NCI-H774 (cell line): ENCODE results near the gene KRT17.
"Not testable (repeated sequence)": the region's sequence is repeated elsewhere in the genome, so short reads cannot be mapped to it uniquely, and the experiment has no call there.

Source experiments
- DNase-seq: peaks from one replicate; lab custom pipeline; 2025; lab: John Stamatoyannopoulos, UW

Gene KRT17

DNA sequence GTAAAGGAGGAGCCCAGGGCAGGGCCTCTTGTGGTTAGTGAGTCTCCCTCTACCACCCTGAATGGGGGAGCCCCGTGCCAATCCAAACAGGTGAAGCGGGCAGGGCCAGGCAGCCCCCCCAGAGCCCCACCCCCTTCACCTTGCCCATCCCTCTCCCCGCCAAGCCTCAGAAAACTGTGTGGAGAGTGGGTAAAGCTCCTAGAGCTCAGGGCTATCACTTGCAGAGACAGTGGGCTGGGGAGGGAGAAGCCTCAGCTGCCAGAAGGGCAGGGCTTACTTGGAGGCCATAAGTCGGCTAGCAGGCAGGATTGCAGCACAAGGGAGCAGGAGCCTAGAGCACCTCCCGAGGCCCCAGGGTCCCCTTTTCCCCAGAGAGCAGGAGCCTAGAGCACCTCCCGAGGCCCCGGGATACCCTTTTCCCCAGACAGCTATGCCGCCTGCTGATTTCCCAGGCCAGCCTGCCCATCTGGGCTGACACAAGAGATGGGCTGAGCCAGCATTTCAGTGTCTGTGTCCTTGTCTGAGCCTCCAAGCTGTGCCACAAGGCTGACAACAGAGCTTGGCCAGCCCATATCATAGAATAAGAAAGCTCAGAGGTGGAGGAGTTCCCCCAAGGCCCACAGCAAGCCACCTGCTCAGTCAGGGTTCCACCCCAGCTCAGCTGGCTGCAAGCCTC lies 30.9 kb downstream of the KRT17 start:
- DNase-seq, result no peak

- no peak for DNase-seq
Observed at GRCh38 chr17:41592601-41593305, 31.6 kb downstream of the KRT17 start.

- DNase-seq, result no peak
Observed at GRCh38 chr17:41589301-41589700, 35.1 kb downstream of the KRT17 start.

- DNase-seq, result no peak
Observed at GRCh38 chr17:41588126-41588810, 36.1 kb downstream of the KRT17 start.

DNA sequence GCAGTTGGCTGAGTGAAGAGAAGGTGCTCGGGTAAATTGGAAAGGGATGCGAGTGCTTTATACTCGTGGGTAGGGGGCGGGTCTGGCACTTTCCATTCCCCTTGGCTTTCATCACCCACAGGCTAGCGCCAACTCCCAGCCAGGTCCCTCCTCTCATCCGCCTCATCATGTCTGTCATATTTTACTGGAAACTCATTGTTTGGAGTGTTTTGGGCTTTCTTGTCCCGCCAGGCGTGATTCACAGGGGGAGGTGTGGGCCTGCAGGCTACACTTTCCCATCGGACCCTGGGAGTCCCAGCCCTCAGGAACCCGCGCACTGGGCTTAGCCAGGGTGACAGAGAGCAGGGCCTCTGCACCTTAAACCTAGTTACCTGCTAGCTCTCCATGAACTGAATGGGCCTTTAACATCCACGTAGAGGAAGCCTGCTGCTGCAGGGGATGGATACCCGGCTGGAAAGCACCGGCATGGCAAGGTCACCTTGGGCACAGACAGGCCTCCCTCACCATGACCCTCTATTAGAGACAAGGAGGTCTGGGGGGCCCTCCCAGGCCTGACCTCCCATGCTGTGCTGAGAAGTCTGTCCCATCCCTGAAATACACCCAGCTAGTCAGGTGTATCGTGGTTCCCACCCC lies 37.4 kb downstream of the KRT17 start, which contains the start of gene KRT14:
TSS of gene KRT14 (minus strand) at position 33 of the 633 bp plus-strand sequence. CDS start 61 bp downstream, outside the sequence.
- DNase-seq, result no peak

DNA sequence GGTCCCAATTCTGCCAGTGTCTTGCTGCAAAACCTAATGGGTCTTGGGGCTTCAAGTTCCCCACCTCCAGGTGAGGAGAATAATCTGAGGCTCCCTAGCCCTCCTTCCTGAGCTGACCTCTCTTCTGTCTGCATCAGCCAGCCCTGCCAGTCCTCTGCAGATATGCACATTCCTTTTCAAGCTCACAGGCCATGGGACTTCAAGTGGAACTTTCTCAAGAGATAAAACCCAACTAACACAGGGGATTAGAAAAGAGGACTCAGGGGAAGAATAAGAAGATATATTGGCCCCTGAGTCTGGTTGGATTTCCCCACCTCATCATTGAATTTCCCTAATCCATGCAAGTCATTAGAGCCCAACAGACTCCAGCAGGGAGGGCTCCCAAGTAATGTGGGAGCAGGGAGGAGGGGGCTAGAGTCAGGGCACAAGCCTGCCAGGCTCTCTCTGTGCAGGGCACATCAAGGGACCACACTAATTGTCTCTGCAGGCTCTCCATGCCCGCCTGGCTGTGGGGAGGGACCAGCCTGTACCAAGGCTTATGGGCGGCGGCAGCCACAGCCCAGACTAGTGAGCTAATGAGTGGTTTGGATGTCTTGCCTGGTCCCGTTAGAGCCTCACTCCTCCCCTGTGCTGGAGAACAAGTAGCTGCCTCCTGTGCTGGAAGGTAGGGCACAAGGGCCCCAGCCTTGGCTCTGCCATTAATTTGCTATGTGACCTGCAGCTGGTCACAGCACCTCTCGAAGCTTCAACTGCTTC lies 38.9 kb downstream of the KRT17 start:
- DNase-seq, result no peak

GRCh38 chr17:41584331-41584927 lies 39.9 kb downstream of the KRT17 start:
- not testable (repeated sequence) for DNase-seq

DNA sequence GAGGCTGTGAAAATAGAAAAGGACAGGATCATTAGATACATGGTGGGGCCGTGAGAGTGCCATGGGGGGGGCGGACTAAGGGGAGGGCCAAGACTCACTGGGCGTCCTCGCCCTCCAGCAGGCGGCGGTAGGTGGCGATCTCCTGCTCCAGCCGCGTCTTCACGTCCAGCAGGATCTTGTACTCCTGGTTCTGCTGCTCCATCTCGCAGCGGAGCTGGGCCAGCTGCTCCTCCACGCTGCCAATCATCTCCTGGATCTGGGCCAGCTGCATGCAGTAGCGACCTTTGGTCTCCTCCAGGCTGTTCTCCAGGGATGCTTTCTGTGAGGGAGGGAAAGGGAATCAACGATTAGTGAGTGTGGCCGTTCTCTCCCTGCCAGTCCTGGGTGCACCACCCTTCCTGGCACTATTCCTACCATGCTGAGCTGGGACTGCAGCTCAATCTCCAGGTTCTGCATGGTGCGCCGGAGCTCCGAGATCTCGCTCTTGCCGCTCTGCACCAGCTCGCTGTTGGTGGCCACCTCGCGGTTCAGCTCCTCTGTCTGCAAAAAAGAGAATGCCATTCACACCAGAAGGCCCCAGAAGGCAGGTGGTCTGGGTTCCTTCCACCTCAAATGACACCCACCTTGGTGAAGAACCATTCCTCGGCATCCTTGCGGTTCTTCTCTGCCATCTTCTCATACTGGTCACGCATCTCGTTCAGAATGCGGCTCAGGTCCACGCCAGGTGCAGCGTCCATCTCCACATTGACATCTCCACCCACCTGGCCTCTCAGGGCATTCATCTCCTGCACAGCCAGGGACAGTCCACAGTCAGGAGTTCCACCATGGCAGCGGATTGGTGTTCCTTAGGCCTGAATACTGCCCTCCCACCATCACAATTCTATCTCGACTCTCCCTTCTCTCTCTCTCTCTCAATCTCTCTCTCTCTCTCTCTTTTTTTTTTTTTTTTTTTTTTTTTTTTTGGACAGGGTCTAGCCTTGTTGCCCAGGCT lies 40.9 kb downstream of the KRT17 start:
- DNase-seq, result no peak

- not testable (repeated sequence) for DNase-seq
Observed at GRCh38 chr17:41582061-41582968, 42.1 kb downstream of the KRT17 start.

GRCh38 chr17:41581366-41582060 lies 42.9 kb downstream of the KRT17 start:
- DNase-seq, result no peak

DNA sequence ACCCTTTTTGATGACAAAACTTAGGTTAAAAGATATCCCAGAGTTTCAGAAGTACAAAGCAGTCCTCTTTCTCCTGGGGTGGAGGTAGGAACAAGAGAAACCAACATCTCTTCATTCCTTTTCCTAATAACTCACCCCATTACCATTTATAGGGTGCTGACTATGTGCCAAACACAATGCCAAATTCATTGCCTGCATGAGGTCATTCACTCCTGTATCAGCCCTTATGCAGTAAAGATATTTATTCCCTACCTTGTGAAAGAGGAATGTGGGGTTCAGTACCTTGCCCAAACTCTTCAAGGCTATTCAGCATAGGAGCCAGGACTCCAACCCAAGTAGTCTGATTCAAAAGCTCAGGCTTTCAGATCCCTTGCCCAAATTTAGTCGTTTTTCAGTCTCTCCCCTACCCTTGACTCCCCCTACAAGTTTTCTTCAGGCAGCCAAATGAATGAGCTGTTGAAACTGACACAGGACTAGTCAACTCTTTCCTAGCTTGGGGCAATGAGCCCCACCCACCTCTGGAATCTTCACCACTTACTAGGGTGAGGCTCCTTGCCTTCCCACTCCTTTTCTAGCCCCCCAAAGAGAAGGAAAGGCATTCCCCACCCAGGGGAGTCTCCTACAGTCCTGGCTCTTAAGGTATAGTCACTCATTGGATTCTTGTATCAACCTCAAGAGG lies 43.5 kb downstream of the KRT17 start:
- DNase-seq, result no peak

DNA sequence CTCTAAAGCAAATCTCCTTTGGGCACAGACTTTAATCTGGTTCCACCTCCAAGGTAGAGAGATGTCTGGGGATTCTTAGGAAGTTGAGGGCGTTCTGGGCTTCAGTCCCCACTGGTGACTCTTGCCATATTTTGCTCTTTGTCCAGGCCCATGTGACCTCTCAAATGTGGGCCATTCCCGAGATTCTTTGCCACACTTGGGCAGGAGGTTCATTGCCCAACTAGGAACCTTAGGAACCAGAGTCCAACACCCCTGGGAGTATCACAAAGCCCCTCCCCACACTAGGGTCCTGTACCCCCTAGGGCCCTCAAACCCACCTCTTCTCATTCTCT lies 44.2 kb downstream of the KRT17 start:
- no peak for DNase-seq

- DNase-seq, result peak; percentile 94
Observed at GRCh38 chr17:41579484-41580243, 44.7 kb downstream of the KRT17 start.

DNA sequence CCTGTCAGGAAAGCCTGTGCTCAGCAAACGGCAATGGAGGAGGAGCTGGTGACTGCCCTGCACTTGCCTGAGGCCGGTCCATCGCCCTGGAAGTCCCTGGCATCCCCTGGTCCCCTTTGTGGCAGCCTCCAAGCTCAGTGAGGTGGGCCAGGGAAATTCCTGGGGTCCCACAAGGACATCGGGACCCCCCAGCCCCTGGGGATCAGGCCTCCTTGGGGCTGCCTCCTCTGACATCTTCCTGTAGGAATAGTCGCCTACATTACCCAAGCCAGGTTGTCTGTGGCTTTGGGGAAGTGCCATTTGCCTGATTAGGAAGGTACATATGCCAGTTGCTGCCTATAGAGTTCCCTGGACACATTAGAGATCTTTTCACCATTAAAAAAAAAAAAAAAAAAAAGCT lies 45.4 kb downstream of the KRT17 start:
- DNase-seq, result no peak

- no peak for DNase-seq
Observed at GRCh38 chr17:41578538-41578937, 45.8 kb downstream of the KRT17 start.

DNA sequence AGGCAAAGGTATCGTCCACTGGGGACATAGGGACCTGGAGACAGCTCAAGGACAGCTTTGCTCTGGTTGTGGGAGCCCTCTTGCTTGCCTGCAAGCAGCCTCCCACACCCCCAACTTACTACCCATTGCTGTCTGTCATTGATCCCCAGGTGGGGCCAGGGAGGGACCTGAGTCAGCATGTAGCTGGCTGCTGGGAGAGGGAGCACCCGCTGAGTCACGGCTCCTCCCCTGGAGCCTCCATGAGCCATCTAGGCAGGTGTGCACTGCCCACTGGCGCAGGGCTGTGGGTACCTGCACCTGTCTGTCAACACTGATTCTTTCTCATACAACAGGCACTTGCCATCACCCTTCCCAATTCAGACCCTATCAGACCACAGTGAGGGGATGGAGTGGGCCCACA lies 47.6 kb downstream of the KRT17 start:
- peak; percentile 7 for DNase-seq

DNA sequence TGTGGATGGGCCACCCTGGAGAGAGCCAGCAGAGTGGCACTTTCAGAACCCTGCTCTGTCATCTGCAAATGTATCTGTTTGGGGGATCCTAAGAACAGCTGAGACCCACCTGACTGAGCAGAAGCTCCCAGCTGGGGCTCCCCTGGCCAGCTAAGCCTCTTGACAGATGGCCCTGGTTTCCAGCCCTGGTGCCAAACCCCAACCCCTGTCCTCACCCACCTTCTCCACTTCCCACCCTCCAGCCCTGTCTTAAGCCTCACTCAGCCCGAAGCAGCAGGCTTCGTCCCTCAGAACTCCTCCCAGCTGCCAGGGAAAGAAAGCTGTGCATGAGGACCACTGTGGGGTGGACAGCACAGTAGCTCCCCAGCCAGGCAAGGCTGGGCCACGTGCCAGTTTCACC lies 49.0 kb downstream of the KRT17 start:
- no peak for DNase-seq
